ENCODE data around the gene MED4. TPM values are rescaled to one million over a fixed set of nuclear protein-coding genes. Genes with fewer than 3 reads are reported as not detected.

The MED4 gene
- total RNA-seq, 1 experiment from 2014 or later = 50.6 TPM

DNA sequence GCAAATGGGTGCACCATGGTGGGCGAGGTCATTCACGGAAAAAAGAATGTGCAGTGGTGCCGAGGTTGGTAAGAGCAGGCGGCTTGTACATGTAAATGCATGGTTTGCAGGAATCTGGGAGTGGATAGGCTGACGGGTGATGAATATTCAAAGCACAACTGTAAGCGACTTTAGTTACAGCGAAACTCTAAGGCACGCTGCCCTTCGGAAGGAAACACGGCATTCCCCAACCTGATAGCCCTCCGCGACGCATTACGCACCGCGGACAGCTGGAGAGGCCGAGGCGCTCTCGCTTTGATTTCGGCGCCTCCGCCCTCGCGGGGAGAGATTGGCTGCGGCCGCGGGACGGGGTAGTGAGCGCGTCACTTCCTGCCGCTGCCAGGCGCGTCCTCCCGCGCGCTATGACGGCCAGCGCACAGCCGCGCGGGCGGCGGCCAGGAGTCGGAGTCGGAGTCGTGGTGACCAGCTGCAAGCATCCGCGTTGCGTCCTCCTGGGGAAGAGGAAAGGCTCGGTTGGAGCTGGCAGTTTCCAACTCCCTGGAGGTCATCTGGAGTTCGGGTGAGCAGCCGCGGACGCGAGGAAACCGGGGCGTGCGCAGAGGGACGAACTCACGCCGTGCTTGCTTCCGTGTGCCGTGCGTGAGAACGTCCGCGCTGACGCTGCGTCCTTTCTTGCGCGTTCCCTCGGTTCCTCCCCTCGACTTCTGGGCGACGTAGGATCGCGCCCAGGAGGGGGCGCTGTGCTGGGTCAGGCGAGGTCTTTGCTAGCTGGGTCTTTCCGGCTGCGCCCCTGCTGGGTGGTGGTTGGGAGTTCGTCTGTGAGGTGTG, 57.3 kb downstream of the MED4 start, which contains the start of gene NUDT15:
Gene NUDT15 (plus strand): TSS at position 381 of the 828 bp plus-strand sequence. CDS start 21 bp downstream, at position 402.
- Histone ChIP-seq H4K8ac (replicated peaks; ENCODE audit: insufficient read length, low read depth, low read length) (no peak within 1 kb of the TSS), H2BK15ac (ENCODE audit: low read depth, low read length) (no peak within 1 kb of the TSS), H3K23ac (ENCODE audit: insufficient read length, low read depth, low read length) (no peak within 1 kb of the TSS), H3K56ac (ENCODE audit: insufficient read length, low read depth, low read length) (no peak within 1 kb of the TSS), H3K9me3 (ENCODE audit: control insufficient read depth, low read depth, low read length) (peaks cover 3% of the 10 kb centered on the region), H2BK120ac (ENCODE audit: low read depth, low read length, poor library complexity, severe bottlenecking) (no peak within 1 kb of the TSS), H3K27ac (ENCODE audit: insufficient read length, low read depth, low read length) (peak within 1 kb of the TSS; percentile 99), H2BK5ac (ENCODE audit: insufficient read length, low read length) (peak within 1 kb of the TSS; percentile 21), H2BK20ac (ENCODE audit: low read depth, low read length, poor library complexity, severe bottlenecking) (no peak within 1 kb of the TSS), H2AFZ (ENCODE audit: low read length) (no peak within 1 kb of the TSS), H3K79me1 (ENCODE audit: insufficient read depth, low read depth, low read length, poor library complexity, severe bottlenecking) (no peaks in the 10 kb centered on the region), H3K4me1 (ENCODE audit: insufficient read depth, low read length) (0 out of 2 replicates have a peak, but pooled peaks cover 3% of the 10 kb centered on the region), H2BK12ac (ENCODE audit: insufficient read length, low read depth, low read length) (no peak within 1 kb of the TSS), H3K23me2 (ENCODE audit: insufficient read length, low read depth, low read length, poor library complexity, severe bottlenecking) (peaks cover 4% of the 10 kb centered on the region), H3T11ph (ENCODE audit: low read length) (no peak within 1 kb of the TSS), H4K20me1 (ENCODE audit: control insufficient read depth, insufficient read depth, insufficient read length) (no peaks in the 10 kb centered on the region), H3K9ac (ENCODE audit: extremely low read depth, insufficient read length, low read length) (peak within 1 kb of the TSS; percentile 50), H3K14ac (ENCODE audit: insufficient read depth, low read length) (peak within 1 kb of the TSS; percentile 88), H3K79me2 (ENCODE audit: insufficient read depth, low read length) (0 out of 2 replicates have a peak, but pooled peaks cover 2% of the 10 kb centered on the region), H3K4me2 (ENCODE audit: insufficient read depth, insufficient read length, low read length) (peak within 1 kb of the TSS; percentile 98), H3K4ac (ENCODE audit: low read depth, low read length) (no peak within 1 kb of the TSS), H3K18ac (ENCODE audit: insufficient read length, low read depth, low read length) (peak within 1 kb of the TSS; percentile 87), H3K27me3 (ENCODE audit: insufficient read depth, low read length) (no peaks in the 10 kb centered on the region), H2AK5ac (ENCODE audit: insufficient read length, low read length) (no peak within 1 kb of the TSS), H4K91ac (ENCODE audit: insufficient read length, low read depth, low read length) (no peak within 1 kb of the TSS), H4K5ac (ENCODE audit: insufficient read length, low read depth, low read length) (peak within 1 kb of the TSS; percentile 61)
- Mint-ChIP-seq H3K36me3 (ENCODE audit: insufficient read depth in 1 of 3, low read depth in 3 of 3) (peaks cover 23 to 40% (median 36%) of the 10 kb centered on the region in 3 experiments), H3K27me3 (ENCODE audit: low read depth) (no peaks in the 10 kb centered on the region), H3K4me3 (peak within 1 kb of the TSS; percentile 84 to 89), H3K4me1 (peaks cover 17 to 18% of the 10 kb centered on the region in 2 experiments), H3K9me3 (peaks cover 13 to 20% of the 10 kb centered on the region in 2 experiments; a peak in 4 of 5 replicates), H3K27ac (peak within 1 kb of the TSS; percentile 98 to 99 (median 99))
- no CpG with 5 or more reads among the region's 82 CpGs for WGBS (ENCODE audit: extremely low coverage, insufficient read length, low lambda C conversion rate)
- peak; percentile 98 for TF ChIP-seq CTCF (conservative IDR thresholded peaks at IDR 0.05)
- peak; percentile 96 for DNase-seq
